Hematopoietic multipotent progenitor cell (in vitro differentiated cells): ENCODE data around the gene UNCX. TPM values are rescaled to one million over a fixed set of nuclear protein-coding genes. Genes with fewer than 3 reads are reported as not detected.
"Not testable (repeated sequence)": the region's sequence is repeated elsewhere in the genome, so short reads cannot be mapped to it uniquely, and the experiment has no call there.

Experiments used
- DNase-seq, 3 donors: peaks; one replicate each; pipeline ENCODE4 v3.0.0-alpha.2; 2011 to 2015; ENCODE audit warnings: low read depth in 2 of 3, low spot score in 2 of 3
- total RNA-seq: library from RNA; depleted of rRNA; stranded (reverse); fragments of >200 nt; gene quantifications from one replicate; pipeline ENCODE4 v1.2.3, GENCODE V29; 2012

The UNCX gene
- total RNA-seq, 1 donor = not detected

DNA sequence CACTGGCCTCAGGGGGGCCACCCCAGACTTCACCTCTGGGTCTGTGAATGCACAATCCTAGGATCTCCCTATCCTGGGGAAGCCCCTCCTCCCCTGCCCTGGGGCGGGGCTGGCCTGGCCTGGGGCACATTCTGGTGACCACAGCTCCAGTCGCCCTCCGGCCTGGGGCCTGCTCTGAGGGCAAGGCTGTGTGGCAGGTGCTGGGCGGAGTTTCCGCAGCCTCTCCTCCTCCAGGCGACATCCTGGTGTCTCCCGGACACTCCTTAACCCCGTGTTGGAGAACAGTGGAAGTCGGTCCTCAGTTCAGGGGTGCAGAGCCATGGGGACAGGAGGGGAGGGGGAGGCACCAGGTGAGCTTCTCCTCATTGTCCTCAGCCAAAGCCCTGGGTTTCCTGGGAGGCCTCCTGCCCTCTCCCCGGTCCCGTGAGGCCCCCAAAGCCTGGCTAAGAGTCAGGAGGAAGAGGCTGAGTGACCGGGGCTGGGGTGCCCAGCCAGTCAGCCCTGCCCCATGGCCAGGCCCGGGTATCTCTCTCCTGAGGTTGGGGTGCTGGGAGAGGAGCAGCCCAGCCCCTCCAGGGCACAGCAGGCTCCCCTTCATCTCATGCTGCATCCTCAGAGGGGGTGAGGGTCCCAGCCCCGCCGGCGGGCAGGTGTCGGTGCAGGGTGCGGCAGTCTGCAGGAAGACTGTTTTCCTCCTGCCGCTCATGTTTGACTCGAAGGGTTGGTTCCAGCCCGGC, 22.6 kb downstream of the UNCX start:
- DNase-seq = no peak

GRCh38 chr7:1255817-1256340, 23.2 kb downstream of the UNCX start:
- DNase-seq = no peak

GRCh38 chr7:1256621-1257020, 23.9 kb downstream of the UNCX start:
- no peak for DNase-seq

GRCh38 chr7:1257221-1257620, 24.5 kb downstream of the UNCX start:
- DNase-seq = no peak

DNA sequence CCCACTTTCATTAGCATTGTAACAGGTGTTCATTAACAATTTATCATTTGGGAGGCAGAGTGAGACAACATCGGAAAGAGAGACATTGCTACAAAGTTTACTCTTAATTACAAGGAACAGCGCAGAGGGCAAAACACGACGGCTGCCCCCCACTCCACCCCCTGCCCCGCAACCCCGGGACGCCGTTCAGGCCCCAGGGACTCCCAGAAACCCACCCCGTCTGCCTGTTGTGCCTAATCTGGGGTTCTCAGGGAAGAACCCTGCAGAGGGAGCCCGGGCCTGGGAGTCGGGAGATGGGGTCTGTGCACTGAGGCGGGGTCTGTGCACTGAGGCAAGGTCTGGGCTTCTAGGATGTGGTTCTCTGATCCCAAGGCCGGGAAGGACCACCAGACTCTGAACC, 25.2 kb downstream of the UNCX start:
- DNase-seq = no peak

DNA sequence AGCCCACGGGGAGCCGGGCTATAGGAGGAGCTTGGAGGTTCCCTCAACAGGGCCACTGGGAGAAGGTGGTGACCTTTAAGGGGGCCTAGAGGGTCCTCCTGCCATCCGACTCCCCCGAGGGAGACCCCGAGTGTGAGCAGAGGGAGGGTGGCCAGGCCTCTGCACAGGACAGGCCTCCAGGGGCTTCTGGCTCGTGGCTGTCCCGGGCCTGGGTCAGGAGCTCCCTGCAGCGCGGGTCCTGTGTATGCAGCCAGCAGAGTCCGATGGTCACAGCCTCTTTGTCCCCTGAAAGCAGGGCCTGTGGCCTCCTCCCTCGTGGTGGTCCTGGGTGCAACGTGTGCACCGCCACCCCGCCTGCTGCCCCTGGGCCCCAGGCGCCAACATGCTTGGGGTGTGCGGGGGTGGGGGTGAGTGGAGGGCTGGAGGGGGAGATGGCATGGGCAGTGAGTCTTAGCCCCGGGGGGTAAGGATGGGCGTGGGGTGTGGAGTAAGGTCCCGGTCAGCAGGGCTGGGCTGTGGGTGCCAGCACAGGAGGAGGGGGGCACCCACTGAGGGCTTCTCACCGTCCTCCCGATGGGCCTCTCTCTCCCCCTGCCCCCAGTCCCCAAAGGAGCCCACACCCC, 27.1 kb downstream of the UNCX start:
- no peak for DNase-seq

- no peak for DNase-seq
These were observed 27.6 kb downstream of the UNCX start for GRCh38 chr7:1260244-1260635.

GRCh38 chr7:1261036-1261435, 28.4 kb downstream of the UNCX start:
- DNase-seq = not testable (repeated sequence)

GRCh38 chr7:1262441-1262840, 29.8 kb downstream of the UNCX start:
- no peak for DNase-seq

GRCh38 chr7:1263391-1263951, 30.8 kb downstream of the UNCX start:
- no peak for DNase-seq

DNA sequence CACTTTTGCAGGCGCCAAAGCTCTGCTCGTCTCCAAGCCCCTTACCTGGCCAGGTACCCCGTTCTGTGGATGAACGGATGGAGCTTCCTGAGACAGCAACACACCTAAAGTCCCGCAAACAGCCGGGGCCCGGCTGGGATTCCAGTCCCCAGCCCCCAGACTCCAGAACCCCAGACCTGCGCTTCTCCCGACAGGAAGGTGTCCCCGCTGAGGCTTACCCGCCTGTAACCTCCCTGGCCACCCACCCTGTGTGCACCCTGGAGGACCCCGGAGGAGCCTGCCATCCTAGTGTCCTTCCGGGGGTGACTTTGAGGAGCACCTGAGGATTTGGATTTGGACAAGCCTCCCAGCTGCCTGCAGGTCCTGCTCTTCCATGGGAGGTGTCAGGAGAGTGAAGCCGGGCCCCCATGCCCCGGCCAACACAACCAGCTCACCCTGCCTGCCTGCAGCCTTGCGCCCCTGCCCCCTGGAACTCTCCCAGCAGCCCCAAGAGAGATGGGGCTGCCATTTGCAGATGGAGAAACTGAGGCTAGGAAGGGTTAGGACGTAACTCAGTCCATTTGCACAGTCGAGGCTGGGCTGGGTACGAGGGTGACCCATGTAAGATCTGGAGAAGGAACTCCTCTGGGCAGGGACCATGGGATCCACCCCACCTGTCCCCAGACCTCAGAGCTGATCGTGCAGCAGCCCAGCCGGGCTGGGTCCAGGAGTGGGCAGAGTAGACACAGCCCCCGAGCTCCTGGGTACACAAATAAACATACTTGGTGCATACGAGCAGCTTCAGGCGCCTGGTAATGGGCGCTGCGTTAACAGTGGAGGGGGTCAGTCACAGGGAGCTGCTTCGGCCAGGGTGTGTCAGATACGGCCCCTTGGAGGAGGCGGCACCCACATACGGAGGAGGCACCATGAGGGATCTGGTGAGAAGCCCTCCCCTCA, 31.9 kb downstream of the UNCX start:
- DNase-seq = no peak

DNA sequence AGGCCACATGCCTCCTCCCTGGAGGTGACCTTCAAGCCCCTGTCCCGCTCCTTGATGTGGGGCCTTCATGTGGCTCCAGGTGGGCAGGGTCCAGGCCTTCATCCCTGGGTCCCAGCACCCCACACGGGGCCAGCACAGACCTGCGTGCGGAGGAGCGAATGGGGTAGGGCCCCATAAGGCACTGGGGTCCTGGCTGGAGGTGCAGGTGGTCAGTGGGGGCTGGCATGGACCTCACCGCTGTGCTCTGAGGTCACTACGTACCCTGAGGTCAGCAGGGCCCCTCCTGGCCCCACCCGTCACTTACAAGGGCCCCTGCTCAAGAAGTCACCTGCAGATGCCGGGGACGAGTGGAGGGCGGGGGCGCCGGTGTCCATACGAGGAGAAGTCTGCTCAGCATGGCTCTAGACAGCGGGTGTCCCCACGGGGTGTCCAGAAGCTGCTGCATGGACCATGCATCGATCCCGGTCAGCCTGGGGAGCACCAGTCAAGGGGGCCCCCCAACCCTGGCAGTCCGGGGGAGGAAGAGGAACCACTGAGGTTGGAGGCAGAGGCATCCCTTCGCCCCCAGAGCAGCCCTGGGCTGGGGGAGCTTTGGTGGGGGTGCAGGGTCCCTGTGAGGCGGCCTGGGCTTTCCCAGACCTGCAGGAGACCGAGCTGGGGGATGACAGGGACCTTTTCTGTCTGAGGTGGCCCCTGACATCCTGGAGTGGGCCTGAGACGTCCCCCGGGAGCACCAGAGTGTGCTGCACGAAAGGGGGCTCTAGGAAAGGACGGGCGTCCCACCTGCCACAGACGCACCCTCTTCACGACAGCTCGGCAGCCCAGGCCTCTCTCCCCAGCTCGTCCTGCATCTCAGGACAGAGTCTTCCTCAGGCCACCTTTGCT, 34.6 kb downstream of the UNCX start:
- no peak for DNase-seq

- DNase-seq = no peak
These were observed 35.6 kb downstream of the UNCX start for GRCh38 chr7:1268076-1268815.

- no peak for DNase-seq
These were observed 36.2 kb downstream of the UNCX start for GRCh38 chr7:1268866-1269265.

DNA sequence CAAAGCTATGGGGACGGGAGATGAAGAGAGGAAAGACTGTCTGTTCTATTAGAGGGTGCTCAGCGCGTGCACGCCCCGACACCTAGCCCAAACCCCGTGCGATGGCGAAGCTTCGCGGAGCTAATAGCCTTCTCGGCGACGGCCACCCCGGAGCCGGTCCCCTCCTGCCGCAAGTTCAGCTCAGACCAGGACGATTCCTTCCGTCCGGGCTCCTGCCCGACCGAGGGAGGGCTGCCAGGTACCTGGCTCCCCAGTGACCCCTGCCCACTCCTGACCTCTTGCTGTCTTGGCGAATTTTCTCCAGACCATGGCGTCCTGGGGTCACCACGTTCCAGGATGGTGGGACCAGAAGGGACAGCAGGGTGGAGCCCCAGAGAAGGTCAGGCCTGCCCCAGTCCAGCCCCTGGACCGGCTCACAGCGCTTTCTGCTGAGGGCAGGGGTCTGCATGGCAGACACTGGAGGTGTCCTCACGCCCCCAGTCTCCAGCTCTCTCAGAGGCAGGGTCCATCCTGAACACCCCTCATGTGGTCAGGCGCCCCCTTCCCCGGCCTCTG, 36.7 kb downstream of the UNCX start:
- DNase-seq = no peak

DNA sequence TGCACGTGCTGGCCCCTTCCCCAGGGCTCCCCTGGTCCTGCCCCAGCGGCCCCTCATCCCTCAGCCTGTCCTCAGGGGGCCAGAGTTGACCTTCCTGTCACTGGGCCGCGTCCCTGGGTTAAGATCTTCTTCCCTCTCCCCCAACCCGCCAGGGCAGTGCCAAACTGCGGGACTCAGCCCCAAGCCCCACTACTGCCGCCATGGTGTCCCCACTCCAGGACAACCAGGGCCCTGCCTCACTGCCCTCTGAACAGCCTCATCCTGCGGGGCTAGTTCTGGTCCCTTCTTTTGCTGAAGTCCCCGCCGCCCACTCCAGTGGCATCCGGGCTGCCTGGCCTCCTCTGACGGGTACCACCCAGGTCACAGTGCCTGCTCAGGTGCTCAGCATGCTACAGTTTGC, 37.5 kb downstream of the UNCX start:
- DNase-seq = no peak

DNA sequence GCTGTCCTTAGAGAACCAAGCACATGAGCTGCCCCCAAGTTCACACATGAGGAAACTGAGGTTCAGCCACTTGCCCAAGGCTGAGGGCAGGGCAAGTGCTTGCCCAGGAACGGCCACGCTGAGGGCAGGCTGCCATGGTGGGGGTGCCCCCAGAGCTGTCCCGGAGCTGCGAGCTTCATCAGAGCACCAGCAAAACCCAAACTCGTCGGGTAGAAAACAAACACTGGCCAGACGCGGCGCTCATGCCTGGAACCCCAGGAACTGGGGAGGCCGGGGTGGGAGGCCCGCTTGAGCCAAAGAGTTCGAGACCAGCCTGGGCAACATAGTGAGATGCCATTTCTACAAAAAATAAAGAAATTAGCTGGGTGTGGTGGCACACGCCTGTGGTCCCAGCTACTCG, 38.4 kb downstream of the UNCX start:
- DNase-seq = no peak

DNA sequence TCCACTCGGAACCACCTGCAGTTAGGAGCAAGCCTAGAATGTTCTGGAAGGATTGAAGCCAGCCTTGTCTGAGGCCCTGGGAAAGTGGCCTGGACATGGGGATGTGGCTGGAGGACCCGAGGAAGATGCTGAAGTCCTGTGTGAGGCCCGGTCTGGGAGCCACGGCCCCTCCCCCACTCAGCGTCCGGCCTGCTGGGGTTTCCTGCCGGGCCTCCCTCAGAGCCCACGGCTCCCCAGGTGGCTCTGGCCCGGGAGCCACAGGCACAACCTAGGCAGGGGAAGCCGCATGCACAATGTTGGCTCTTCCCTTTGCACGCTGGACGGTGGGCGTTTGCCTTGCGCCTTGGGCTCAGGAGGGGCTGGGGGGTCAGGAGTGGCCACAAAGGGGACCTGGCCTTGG, 39.0 kb downstream of the UNCX start:
- DNase-seq = no peak

- DNase-seq = not testable (repeated sequence)
These were observed 39.5 kb downstream of the UNCX start for GRCh38 chr7:1272136-1272535.
